ENCODE measurements around the gene PHKB. TPM values are rescaled to one million over a fixed set of nuclear protein-coding genes. Genes with fewer than 3 reads are reported as not detected.

PHKB gene
- total and polyA plus RNA-seq, 7 experiments from 2014 or later, result 23.9 to 82.9 (median 48.9) TPM

DNA sequence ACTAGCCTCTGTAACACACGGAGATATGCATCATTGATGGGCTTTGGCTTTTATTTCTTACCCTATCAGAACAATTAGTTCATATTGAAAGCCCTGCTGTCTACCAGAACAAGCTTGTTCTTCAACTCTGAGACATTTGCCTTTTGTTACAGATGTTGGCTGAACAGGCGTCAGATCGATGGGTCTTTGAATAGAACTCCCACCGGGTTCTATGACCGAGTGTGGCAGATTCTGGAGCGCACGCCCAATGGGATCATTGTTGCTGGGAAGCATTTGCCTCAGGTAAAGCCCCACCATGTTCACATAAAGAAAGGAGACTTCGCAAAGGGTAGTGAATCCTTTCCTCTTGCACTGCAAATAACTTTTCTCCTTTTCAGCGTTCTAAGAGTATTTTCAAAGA, 232.1 kb downstream of the PHKB start:
- peaks cover 28 to 90% (median 80%) of the 10 kb centered on the region in 5 donors for H3K36me3 Mint-ChIP-seq
- ATAC-seq, result no peak
- no peak overlapping the region for H3K27ac Mint-ChIP-seq
- DNase-seq, result no peak
- no peaks in the 10 kb centered on the region for H3K27me3 ChIP-seq (ENCODE audit: control insufficient read depth in 2 of 2, insufficient read depth in 2 of 2, low read length in 2 of 2)
- H3K4me3 Mint-ChIP-seq, result no peak overlapping the region
- CTCF ChIA-PET, result no interaction called here
- H3K4me1 Mint-ChIP-seq, result peaks cover 0 to 13% (median 0%) of the 10 kb centered on the region in 7 donors
- H3K27me3 Mint-ChIP-seq, result no peaks in the 10 kb centered on the region
- peaks cover 17 to 75% (median 30%) of the 10 kb centered on the region in 3 experiments for H3K36me3 ChIP-seq (ENCODE audit: control insufficient read depth in 2 of 3, insufficient read depth in 3 of 3, low read length in 3 of 3)
- H3K9me3 ChIP-seq (ENCODE audit: control insufficient read depth in 2 of 3, low read length in 3 of 3), result no peaks in the 10 kb centered on the region
- no peaks in the 10 kb centered on the region for H3K4me1 ChIP-seq (ENCODE audit: control insufficient read depth in 2 of 2, insufficient read depth in 2 of 2, low read length in 2 of 2)
- POLR2A ChIA-PET, result no interaction called here
- no peak overlapping the region for H3K4me3 ChIP-seq (ENCODE audit: low read length)
- no peak overlapping the region for H3K27ac ChIP-seq (ENCODE audit: low read depth, low read length)
- intact Hi-C loops (cut with micrococcal nuclease), result no loop called here
- peaks cover 0 to 10% (median 0%) of the 10 kb centered on the region in 11 donors for H3K9me3 Mint-ChIP-seq

DNA sequence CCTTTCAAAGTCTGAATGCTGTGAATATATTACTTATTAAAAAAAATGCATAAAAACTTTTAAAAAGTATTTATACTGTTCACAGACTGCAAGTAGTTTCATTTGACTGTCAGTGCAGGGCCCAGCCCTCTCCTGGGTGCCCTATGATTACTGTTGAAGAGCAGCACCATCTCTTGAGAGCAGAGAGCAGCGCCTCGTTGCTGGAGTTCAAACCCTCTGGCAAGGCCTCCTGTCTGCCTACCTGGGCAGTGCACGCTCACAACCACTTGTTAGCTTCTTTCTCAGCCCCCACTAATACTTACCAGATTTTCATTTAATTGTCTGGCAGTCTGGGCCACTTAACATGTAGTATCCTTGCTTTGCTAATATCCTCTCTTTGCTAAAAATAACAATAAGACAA, 233.4 kb downstream of the PHKB start:
- intact Hi-C loops (cut with micrococcal nuclease), result no loop called here
- peaks cover 0 to 18% (median 5%) of the 10 kb centered on the region in 11 donors for H3K9me3 Mint-ChIP-seq
- Histone ChIP-seq H3K27ac (ENCODE audit: low read depth, low read length) (no peak overlapping the region), H3K36me3 (ENCODE audit: control insufficient read depth in 2 of 3, insufficient read depth in 3 of 3, low read length in 3 of 3) (peaks cover 17 to 83% (median 30%) of the 10 kb centered on the region in 3 experiments), H3K4me1 (ENCODE audit: control insufficient read depth in 2 of 2, insufficient read depth in 2 of 2, low read length in 2 of 2) (no peaks in the 10 kb centered on the region), H3K9me3 (ENCODE audit: control insufficient read depth in 2 of 3, low read length in 3 of 3) (no peaks in the 10 kb centered on the region), H3K4me3 (ENCODE audit: low read length) (no peak overlapping the region), H3K27me3 (ENCODE audit: control insufficient read depth in 2 of 2, insufficient read depth in 2 of 2, low read length in 2 of 2) (no peaks in the 10 kb centered on the region)
- H3K27ac Mint-ChIP-seq, result no peak overlapping the region
- peaks cover 32 to 94% (median 86%) of the 10 kb centered on the region in 5 donors for H3K36me3 Mint-ChIP-seq
- H3K27me3 Mint-ChIP-seq, result no peaks in the 10 kb centered on the region
- ATAC-seq (no peak), DNase-seq (no peak)
- no peak overlapping the region for H3K4me3 Mint-ChIP-seq
- CTCF ChIA-PET, result no interaction called here
- POLR2A ChIA-PET, result no interaction called here
- H3K4me1 Mint-ChIP-seq, result peaks cover 0 to 9% (median 0%) of the 10 kb centered on the region in 7 donors

DNA sequence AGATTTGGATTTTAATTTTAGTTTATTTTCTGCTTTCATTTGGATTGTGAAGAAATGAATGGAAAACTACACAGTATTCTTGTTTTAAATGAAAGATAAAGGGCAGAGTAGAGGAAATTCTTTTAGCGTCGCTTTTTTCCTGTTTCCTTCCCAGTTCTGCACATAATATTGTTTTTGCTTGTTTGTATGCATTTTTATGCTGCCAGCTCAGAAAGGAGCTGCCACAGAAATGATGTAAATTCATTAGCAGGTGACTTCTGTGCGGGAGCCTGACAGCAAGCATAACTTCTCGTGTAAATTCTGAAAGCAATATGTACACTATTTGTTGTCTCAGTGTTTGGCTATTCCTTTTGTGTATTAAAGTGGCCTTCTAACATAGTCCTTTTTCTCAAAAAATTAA, 234.6 kb downstream of the PHKB start:
- no peaks in the 10 kb centered on the region for H3K27me3 Mint-ChIP-seq
- Histone ChIP-seq H3K9me3 (ENCODE audit: control insufficient read depth in 2 of 3, low read length in 3 of 3) (no peaks in the 10 kb centered on the region), H3K36me3 (ENCODE audit: control insufficient read depth in 2 of 3, insufficient read depth in 3 of 3, low read length in 3 of 3) (peaks cover 17 to 77% (median 19%) of the 10 kb centered on the region in 3 experiments), H3K27me3 (ENCODE audit: control insufficient read depth in 2 of 2, insufficient read depth in 2 of 2, low read length in 2 of 2) (no peaks in the 10 kb centered on the region), H3K27ac (ENCODE audit: low read depth, low read length) (no peak overlapping the region), H3K4me1 (ENCODE audit: control insufficient read depth in 2 of 2, insufficient read depth in 2 of 2, low read length in 2 of 2) (no peaks in the 10 kb centered on the region), H3K4me3 (ENCODE audit: low read length) (no peak overlapping the region)
- peaks cover 31 to 90% (median 83%) of the 10 kb centered on the region in 5 donors for H3K36me3 Mint-ChIP-seq
- ChIA-PET CTCF (no interaction called here), POLR2A (no interaction called here)
- ATAC-seq (no peak), DNase-seq (no peak)
- intact Hi-C loops (cut with micrococcal nuclease), result no loop called here
- H3K4me1 Mint-ChIP-seq, result peaks cover 0 to 9% (median 0%) of the 10 kb centered on the region in 7 donors
- no peak overlapping the region for H3K4me3 Mint-ChIP-seq
- peaks cover 0 to 22% (median 7%) of the 10 kb centered on the region in 11 donors for H3K9me3 Mint-ChIP-seq
- no peak overlapping the region for H3K27ac Mint-ChIP-seq

DNA sequence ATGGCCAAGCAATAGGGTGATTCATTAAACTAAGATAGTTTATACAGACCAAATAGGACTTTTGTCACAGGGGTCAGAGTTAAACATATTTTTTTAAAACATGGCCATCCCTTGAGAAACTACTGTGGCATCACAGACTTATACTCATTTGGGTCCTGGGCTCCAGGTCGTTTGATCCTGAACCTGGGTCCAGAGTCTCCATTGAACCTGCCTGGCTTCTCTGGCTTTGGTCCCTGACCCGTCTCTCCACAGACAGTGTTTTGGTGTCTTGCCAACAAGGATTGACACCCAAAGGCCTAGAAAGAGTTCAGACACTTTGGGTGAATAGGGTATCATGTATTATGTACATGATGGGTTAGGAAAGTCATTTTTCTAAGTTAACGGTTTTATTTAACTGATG, 236.7 kb downstream of the PHKB start:
- Histone ChIP-seq H3K27ac (ENCODE audit: low read depth, low read length) (no peak overlapping the region), H3K4me1 (ENCODE audit: control insufficient read depth in 2 of 2, insufficient read depth in 2 of 2, low read length in 2 of 2) (no peaks in the 10 kb centered on the region), H3K4me3 (ENCODE audit: low read length) (no peak overlapping the region), H3K36me3 (ENCODE audit: control insufficient read depth in 2 of 3, insufficient read depth in 3 of 3, low read length in 3 of 3) (peaks cover 17 to 63% (median 19%) of the 10 kb centered on the region in 3 experiments), H3K9me3 (ENCODE audit: control insufficient read depth in 2 of 3, low read length in 3 of 3) (no peaks in the 10 kb centered on the region), H3K27me3 (ENCODE audit: control insufficient read depth in 2 of 2, insufficient read depth in 2 of 2, low read length in 2 of 2) (no peaks in the 10 kb centered on the region)
- peaks cover 34 to 86% (median 77%) of the 10 kb centered on the region in 5 donors for H3K36me3 Mint-ChIP-seq
- intact Hi-C loops (cut with micrococcal nuclease), result no loop called here
- H3K27ac Mint-ChIP-seq, result no peak overlapping the region
- H3K4me3 Mint-ChIP-seq, result no peak overlapping the region
- H3K27me3 Mint-ChIP-seq, result no peaks in the 10 kb centered on the region
- ChIA-PET POLR2A (no interaction called here), CTCF (no interaction called here)
- peaks cover 0 to 33% (median 20%) of the 10 kb centered on the region in 11 donors for H3K9me3 Mint-ChIP-seq
- peaks cover 0 to 9% (median 0%) of the 10 kb centered on the region in 7 donors for H3K4me1 Mint-ChIP-seq
- ATAC-seq (no peak), DNase-seq (no peak)

DNA sequence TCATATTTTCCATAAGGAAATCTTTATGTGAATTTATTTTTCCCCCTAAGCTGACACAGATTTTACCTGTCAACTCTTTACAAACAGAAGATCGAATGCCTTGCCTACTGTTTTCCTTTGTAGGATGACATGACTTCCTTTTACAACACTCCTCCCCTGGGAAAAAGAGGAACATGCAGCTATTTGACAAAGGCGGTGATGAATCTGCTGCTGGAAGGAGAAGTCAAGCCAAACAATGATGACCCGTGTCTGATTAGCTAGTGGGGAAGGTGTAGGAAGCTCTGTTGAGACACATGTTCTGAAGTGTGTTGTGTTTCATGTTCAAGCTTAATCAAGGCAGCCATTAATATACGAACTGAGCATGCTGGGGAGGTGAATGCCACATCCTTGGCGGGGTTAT, 238.0 kb downstream of the PHKB start:
- Mint-ChIP-seq H3K27ac (no peak overlapping the region), H3K9me3 (peaks cover 0 to 40% (median 21%) of the 10 kb centered on the region in 11 donors), H3K4me3 (no peak overlapping the region), H3K27me3 (no peaks in the 10 kb centered on the region), H3K36me3 (peaks cover 33 to 74% (median 69%) of the 10 kb centered on the region in 5 donors), H3K4me1 (peaks cover 0 to 9% (median 0%) of the 10 kb centered on the region in 7 donors)
- no peaks in the 10 kb centered on the region for H3K27me3 ChIP-seq (ENCODE audit: control insufficient read depth in 2 of 2, insufficient read depth in 2 of 2, low read length in 2 of 2)
- ATAC-seq (peak; percentile 22), DNase-seq (no peak)
- no peak overlapping the region for H3K27ac ChIP-seq (ENCODE audit: low read depth, low read length)
- no peak overlapping the region for H3K4me3 ChIP-seq (ENCODE audit: low read length)
- H3K9me3 ChIP-seq (ENCODE audit: control insufficient read depth in 2 of 3, low read length in 3 of 3), result no peaks in the 10 kb centered on the region
- ChIA-PET POLR2A (no interaction called here), CTCF (no interaction called here)
- peaks cover 10 to 51% (median 15%) of the 10 kb centered on the region in 3 experiments for H3K36me3 ChIP-seq (ENCODE audit: control insufficient read depth in 2 of 3, insufficient read depth in 3 of 3, low read length in 3 of 3)
- intact Hi-C loops (cut with micrococcal nuclease), result no loop called here
- H3K4me1 ChIP-seq (ENCODE audit: control insufficient read depth in 2 of 2, insufficient read depth in 2 of 2, low read length in 2 of 2), result no peaks in the 10 kb centered on the region

GRCh38 chr16:47700857-47701587, 239.9 kb downstream of the PHKB start:
- no peak for ATAC-seq

DNA sequence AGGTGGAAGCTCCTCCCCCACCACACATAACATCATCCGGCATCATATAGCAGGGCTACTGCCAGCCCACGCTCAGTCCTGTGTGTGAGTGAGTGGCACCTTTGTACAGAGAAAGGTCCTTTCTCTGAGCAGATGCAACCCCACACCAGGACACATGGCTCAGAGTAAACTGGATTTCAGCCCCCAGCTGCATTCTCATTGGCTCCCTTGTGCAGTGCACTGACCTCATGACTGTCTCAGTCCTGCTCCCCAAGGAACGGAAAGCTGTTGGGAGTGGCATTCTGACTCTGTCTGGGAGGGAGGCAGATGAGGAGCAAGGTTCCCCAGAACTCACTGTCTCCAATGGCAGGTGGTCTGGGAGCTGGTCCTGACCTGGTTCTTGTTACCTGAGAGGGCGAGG, 244.1 kb downstream of the PHKB start:
- peaks cover 0 to 44% (median 9%) of the 10 kb centered on the region in 11 donors for H3K9me3 Mint-ChIP-seq
- intact Hi-C loops (cut with micrococcal nuclease), result no loop called here
- H3K4me1 Mint-ChIP-seq, result no peaks in the 10 kb centered on the region
- H3K9me3 ChIP-seq (ENCODE audit: control insufficient read depth in 2 of 3, low read length in 3 of 3), result no peaks in the 10 kb centered on the region
- no peak overlapping the region for H3K4me3 ChIP-seq (ENCODE audit: low read length)
- no peak for ATAC-seq
- H3K4me3 Mint-ChIP-seq, result no peak overlapping the region
- no peak overlapping the region for H3K27ac ChIP-seq (ENCODE audit: low read depth, low read length)
- no peak for DNase-seq
- H3K4me1 ChIP-seq (ENCODE audit: control insufficient read depth in 2 of 2, insufficient read depth in 2 of 2, low read length in 2 of 2), result no peaks in the 10 kb centered on the region
- no peaks in the 10 kb centered on the region for H3K36me3 ChIP-seq (ENCODE audit: control insufficient read depth in 2 of 3, insufficient read depth in 3 of 3, low read length in 3 of 3)
- H3K27me3 ChIP-seq (ENCODE audit: control insufficient read depth in 2 of 2, insufficient read depth in 2 of 2, low read length in 2 of 2), result no peaks in the 10 kb centered on the region
- CTCF ChIA-PET, result no interaction called here
- POLR2A ChIA-PET, result no interaction called here
- H3K27ac Mint-ChIP-seq, result no peak overlapping the region
- no peaks in the 10 kb centered on the region for H3K27me3 Mint-ChIP-seq
- H3K36me3 Mint-ChIP-seq, result peaks cover 7 to 16% (median 14%) of the 10 kb centered on the region in 5 donors

More at GRCh38 chr16:47700857-47701587, 239.9 kb downstream of the PHKB start:
- intact Hi-C loops (cut with micrococcal nuclease), result no loop called here
- Histone ChIP-seq H3K4me3 (ENCODE audit: low read length) (no peak overlapping the region), H3K9me3 (ENCODE audit: control insufficient read depth in 2 of 3, low read length in 3 of 3) (no peaks in the 10 kb centered on the region), H3K36me3 (ENCODE audit: control insufficient read depth in 2 of 3, insufficient read depth in 3 of 3, low read length in 3 of 3) (peaks cover 7 to 33% (median 9%) of the 10 kb centered on the region in 3 experiments), H3K4me1 (ENCODE audit: control insufficient read depth in 2 of 2, insufficient read depth in 2 of 2, low read length in 2 of 2) (no peaks in the 10 kb centered on the region), H3K27me3 (ENCODE audit: control insufficient read depth in 2 of 2, insufficient read depth in 2 of 2, low read length in 2 of 2) (no peaks in the 10 kb centered on the region), H3K27ac (ENCODE audit: low read depth, low read length) (no peak overlapping the region)
- H3K4me3 Mint-ChIP-seq, result no peak overlapping the region
- peaks cover 0 to 53% (median 21%) of the 10 kb centered on the region in 11 donors for H3K9me3 Mint-ChIP-seq
- ChIA-PET POLR2A (interaction anchor here (0.6 kb wide), 1 partner anchor 23 kb away, joined by 4 read pairs; no protein-coding TSS in a partner anchor), CTCF (no interaction called here)
- no peak overlapping the region for H3K27ac Mint-ChIP-seq
- H3K4me1 Mint-ChIP-seq, result peaks cover 0 to 9% (median 0%) of the 10 kb centered on the region in 7 donors
- no peaks in the 10 kb centered on the region for H3K27me3 Mint-ChIP-seq
- peaks cover 30 to 56% (median 53%) of the 10 kb centered on the region in 5 donors for H3K36me3 Mint-ChIP-seq
- no peak for DNase-seq
